Left lung (tissue), 10 donors: ENCODE data around the gene TOP1. TPM values are rescaled to one million over a fixed set of nuclear protein-coding genes. Genes with fewer than 3 reads are reported as not detected.

ENCODE experiments used
- ATAC-seq: fragments of 200-7000 bp; cut with Tn5 transposase; one replicate; pipeline ENCODE4 v1.9.1; 2020; ENCODE audit warnings: moderate library complexity
- DNase-seq, 4 donors: peaks; one replicate each; pipeline ENCODE4 v3.0.0-alpha.2; 2013 to 2020
- H3K27ac ChIP-seq, 2 donors: fragments of 200-600 bp; sonication (generic) in 1 of 2; one replicate each; pipeline versions ENCODE4 v1.5.0 to v1.8.0; 2020 to 2021
- H3K27me3 ChIP-seq, 2 donors: fragments of 200-600 bp; sonication (generic) in 1 of 2; one replicate each; pipeline versions ENCODE4 v1.5.0 to v1.8.0; 2020 to 2021
- H3K36me3 ChIP-seq, 2 donors: fragments of 200-600 bp; sonication (generic) in 1 of 2; one replicate each; pipeline versions ENCODE4 v1.5.0 to v1.8.0; 2020 to 2021
- H3K4me1 ChIP-seq, 2 donors: fragments of 200-600 bp; one replicate each; pipeline ENCODE4 v1.8.0; 2021
- H3K4me3 ChIP-seq, 2 donors: fragments of 200-600 bp; sonication (generic) in 1 of 2; one replicate each; pipeline versions ENCODE4 v1.5.0 to v1.8.0; 2020 to 2021; ENCODE audit warnings: mild to moderate bottlenecking in 1 of 2
- H3K9me3 ChIP-seq, 2 donors: fragments of 200-600 bp; sonication (generic) in 1 of 2; one replicate each; pipeline versions ENCODE4 v1.5.0 to v1.8.0; 2020 to 2021
- CTCF ChIP-seq, 2 donors: fragments of 200-600 bp; sonication (generic) in 1 of 2; IDR thresholded peaks; one replicate each; pipeline versions ENCODE4 v1.5.0 to v1.8.0; 2021; ENCODE audit warnings: antibody characterized with exemption in 2 of 2
- intact Hi-C, 2 donors: fragments of 100-400 bp; cut with DNase I; formaldehyde crosslinking; loops; one replicate each; pipeline versions ENCODE4 v1.11.2 to v1.14.2; 2022
- polyA plus RNA-seq, 6 donors: library from polyadenylated mRNA; unstranded; fragments of 120-200 nt; gene quantifications; one replicate each; pipeline ENCODE4 v1.2.1, GENCODE V29; 2013; ENCODE audit not compliant: insufficient read length in 6 of 6
- total RNA-seq, 2 donors: library from RNA; stranded (reverse); fragmentation: NEBNext Ultra II Directional; extraction: Animal tissue kit (Norgen Biotek cat#: 25700); gene quantifications; one replicate each; pipeline ENCODE4 v1.2.1, GENCODE V29; 2021
- donor health status: DM: no; HTN: yes; CAD: no.
- donor health status: DM: no; HTN: no; CAD: no.

Gene TOP1
- total and polyA plus RNA-seq, 8 donors, result 68.0 to 99.3 (median 95.5) TPM

- Histone ChIP-seq H3K27ac (peak overlapping the region; percentile 92 to 96), H3K4me3 (peak overlapping the region in 1 of 2 donors; percentile 88), H3K27me3 (peaks cover 0 to 33% of the 10 kb centered on the region in 2 donors), H3K4me1 (peaks cover 38 to 85% of the 10 kb centered on the region in 2 donors), H3K9me3 (no peaks in the 10 kb centered on the region), H3K36me3 (no peaks in the 10 kb centered on the region)
- intact Hi-C loops, result no loop called here
- DNase-seq (peak in 1 of 4 donors; percentile 12), ATAC-seq (no peak)
- TF ChIP-seq CTCF (IDR thresholded peaks at IDR 0.05), result no peak
Observed at GRCh38 chr20:41140226-41141133, 111.9 kb downstream of the TOP1 start.

GRCh38 chr20:41141153-41141815, 112.7 kb downstream of the TOP1 start:
- H3K27ac ChIP-seq, result peak overlapping the region; percentile 92 to 96
- H3K9me3 ChIP-seq, result no peaks in the 10 kb centered on the region
- H3K27me3 ChIP-seq, result peaks cover 0 to 27% of the 10 kb centered on the region in 2 donors
- DNase-seq (peak in 2 of 4 donors; percentile 33 to 37), ATAC-seq (no peak)
- no peak overlapping the region for H3K4me3 ChIP-seq
- no peak for TF ChIP-seq CTCF (IDR thresholded peaks at IDR 0.05)
- peaks cover 42 to 90% of the 10 kb centered on the region in 2 donors for H3K4me1 ChIP-seq
- intact Hi-C loops, result no loop called here
- H3K36me3 ChIP-seq, result no peaks in the 10 kb centered on the region

DNA sequence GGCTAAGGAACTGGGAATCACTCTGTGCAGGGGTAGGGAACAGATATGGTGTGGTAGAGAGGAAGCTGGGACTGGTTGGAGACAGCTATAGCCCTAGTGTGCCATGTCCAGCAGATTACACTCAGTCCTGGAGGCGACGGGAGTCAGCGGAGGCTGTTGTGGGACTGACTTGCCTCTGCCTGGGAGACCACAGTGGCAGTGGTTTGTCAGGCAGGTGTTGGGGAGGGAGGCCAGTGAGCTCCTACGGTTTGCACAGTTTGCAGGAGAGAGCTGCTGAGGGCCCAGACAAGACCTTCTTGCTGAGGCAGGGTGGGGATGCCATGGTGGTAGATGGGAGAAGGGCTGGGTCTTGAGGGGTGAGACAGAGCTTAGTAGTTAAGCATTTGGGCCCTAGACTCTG, 113.6 kb downstream of the TOP1 start:
- intact Hi-C loops, result no loop called here
- H3K4me1 ChIP-seq, result peaks cover 40 to 96% of the 10 kb centered on the region in 2 donors
- no peaks in the 10 kb centered on the region for H3K9me3 ChIP-seq
- H3K27me3 ChIP-seq, result peaks cover 0 to 20% of the 10 kb centered on the region in 2 donors
- H3K36me3 ChIP-seq, result no peaks in the 10 kb centered on the region
- no peak for TF ChIP-seq CTCF (IDR thresholded peaks at IDR 0.05)
- DNase-seq, result no peak
- H3K4me3 ChIP-seq, result no peak overlapping the region
- ATAC-seq, result no peak
- H3K27ac ChIP-seq, result peak overlapping the region; percentile 92 to 96

DNA sequence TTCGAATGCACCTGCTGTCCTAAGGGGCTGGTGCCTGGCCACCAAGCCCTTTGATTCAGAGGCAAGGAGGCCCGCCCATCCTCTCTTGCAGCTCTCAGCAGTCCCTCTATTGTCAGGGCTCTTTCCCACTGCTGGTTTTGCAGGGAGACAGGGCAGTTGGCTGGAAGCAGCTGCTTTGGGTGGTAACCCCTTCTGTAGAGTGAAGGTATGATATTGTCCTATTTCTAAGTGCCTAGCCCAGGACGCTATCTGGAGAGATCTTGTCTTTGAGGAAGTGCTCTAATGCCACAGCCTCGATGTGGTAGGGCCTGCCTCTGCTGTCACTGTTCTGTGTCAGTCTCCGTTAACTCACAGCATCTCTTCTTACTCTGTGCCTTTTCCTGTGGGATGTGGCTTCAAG, 114.3 kb downstream of the TOP1 start:
- ATAC-seq (no peak), DNase-seq (no peak)
- Histone ChIP-seq H3K27me3 (peaks cover 0 to 14% of the 10 kb centered on the region in 2 donors), H3K9me3 (no peaks in the 10 kb centered on the region), H3K27ac (peak overlapping the region; percentile 59 to 92), H3K36me3 (no peaks in the 10 kb centered on the region), H3K4me1 (peaks cover 40 to 98% of the 10 kb centered on the region in 2 donors), H3K4me3 (no peak overlapping the region)
- TF ChIP-seq CTCF (IDR thresholded peaks at IDR 0.05), result no peak
- intact Hi-C loops, result no loop called here

GRCh38 chr20:41143354-41143753, 114.7 kb downstream of the TOP1 start:
- Histone ChIP-seq H3K9me3 (no peaks in the 10 kb centered on the region), H3K4me1 (peaks cover 40 to 98% of the 10 kb centered on the region in 2 donors), H3K36me3 (no peaks in the 10 kb centered on the region), H3K4me3 (no peak overlapping the region), H3K27ac (peak overlapping the region; percentile 59 to 92), H3K27me3 (peaks cover 0 to 10% of the 10 kb centered on the region in 2 donors)
- TF ChIP-seq CTCF (IDR thresholded peaks at IDR 0.05), result no peak
- intact Hi-C loops, result no loop called here
- DNase-seq (no peak), ATAC-seq (peak; percentile 31)
